ENCODE data around the gene ADAMTS3.

DNA sequence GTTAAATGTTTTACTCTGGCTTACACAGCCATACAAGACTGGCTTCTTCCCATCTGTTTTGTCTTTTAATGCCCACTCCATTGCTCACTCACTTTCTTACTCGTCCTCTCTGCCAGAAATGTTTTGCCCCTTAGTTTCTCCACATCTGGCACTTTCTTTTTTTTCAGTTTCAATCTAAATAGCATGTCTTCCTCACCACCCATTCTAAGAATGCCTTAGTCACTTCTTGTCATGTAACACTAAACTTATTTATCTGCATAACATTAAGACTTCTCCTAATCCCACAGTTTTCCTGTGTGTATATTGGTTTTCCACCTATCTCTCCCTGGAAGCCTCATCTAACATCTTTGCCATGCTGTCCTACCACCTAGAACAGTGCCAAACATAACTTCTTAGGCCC lies 119.3 kb downstream of the ADAMTS3 start:
- TF ChIP-seq ZSCAN20 (CRISPR knock-in tag; IDR thresholded peaks at IDR 0.05) (no peak), MAFK (IDR thresholded peaks at IDR 0.05; ENCODE audit: partially characterized antibody) (no peak), RNF2 (IDR thresholded peaks at IDR 0.05; ENCODE audit: borderline replicate concordance, low read depth) (no peak), POLR2A (IDR thresholded peaks at IDR 0.05; ENCODE audit: low read length) (no peak), RFX5 (IDR thresholded peaks at IDR 0.05) (no peak)
- TF ChIP-seq, protein P1, sequence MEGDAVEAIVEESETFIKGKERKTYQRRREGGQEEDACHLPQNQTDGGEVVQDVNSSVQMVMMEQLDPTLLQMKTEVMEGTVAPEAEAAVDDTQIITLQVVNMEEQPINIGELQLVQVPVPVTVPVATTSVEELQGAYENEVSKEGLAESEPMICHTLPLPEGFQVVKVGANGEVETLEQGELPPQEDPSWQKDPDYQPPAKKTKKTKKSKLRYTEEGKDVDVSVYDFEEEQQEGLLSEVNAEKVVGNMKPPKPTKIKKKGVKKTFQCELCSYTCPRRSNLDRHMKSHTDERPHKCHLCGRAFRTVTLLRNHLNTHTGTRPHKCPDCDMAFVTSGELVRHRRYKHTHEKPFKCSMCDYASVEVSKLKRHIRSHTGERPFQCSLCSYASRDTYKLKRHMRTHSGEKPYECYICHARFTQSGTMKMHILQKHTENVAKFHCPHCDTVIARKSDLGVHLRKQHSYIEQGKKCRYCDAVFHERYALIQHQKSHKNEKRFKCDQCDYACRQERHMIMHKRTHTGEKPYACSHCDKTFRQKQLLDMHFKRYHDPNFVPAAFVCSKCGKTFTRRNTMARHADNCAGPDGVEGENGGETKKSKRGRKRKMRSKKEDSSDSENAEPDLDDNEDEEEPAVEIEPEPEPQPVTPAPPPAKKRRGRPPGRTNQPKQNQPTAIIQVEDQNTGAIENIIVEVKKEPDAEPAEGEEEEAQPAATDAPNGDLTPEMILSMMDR (IDR thresholded peaks at IDR 0.05) = no peak
